SK-N-SH treated with all-trans-retinoic acid at 6 μM for 48 hours (cell line): Measurements from ENCODE around the gene KIRREL3.

Experiments
- ATAC-seq: fragments of 200-7000 bp; cut with Tn5 transposase; 3 replicates; pipeline ENCODE4 v1.9.1; 2020; ENCODE audit warnings: mild to moderate bottlenecking, moderate library complexity
- ARNTL ChIP-seq: fragments of 450-650 bp; formaldehyde crosslinking; IDR thresholded peaks from 2 replicates; pipeline ENCODE4 v1.5.0; 2020; ENCODE audit warnings: low read depth, mild to moderate bottlenecking, moderate library complexity, borderline replicate concordance
- BACH2 ChIP-seq: fragments of 250-450 bp; sonication (Bioruptor Pico); IDR thresholded peaks from 2 replicates; pipeline ENCODE4 v1.9.0; 2021; ENCODE audit warnings: mild to moderate bottlenecking, borderline replicate concordance
- CSDC2 ChIP-seq: fragments of 250-450 bp; sonication (Bioruptor Pico); IDR thresholded peaks from 2 replicates; pipeline ENCODE4 v1.5.0; 2020; ENCODE audit warnings: mild to moderate bottlenecking, moderate library complexity
- ESRRG ChIP-seq: fragments of 250-450 bp; sonication (Bioruptor Pico); IDR thresholded peaks from 2 replicates; pipeline ENCODE4 v1.6.1; 2021; ENCODE audit warnings: mild to moderate bottlenecking
- GLIS3 ChIP-seq: fragments of 250-450 bp; sonication (Bioruptor Pico); IDR thresholded peaks from 2 replicates; pipeline ENCODE4 v1.5.0; 2020; ENCODE audit warnings: mild to moderate bottlenecking, moderate library complexity
- OSR1 ChIP-seq: fragments of 250-450 bp; sonication (Bioruptor Pico); IDR thresholded peaks from 2 replicates; pipeline ENCODE4 v1.8.0; 2022; ENCODE audit warnings: moderate library complexity, mild to moderate bottlenecking, inconsistent platforms
- RARB ChIP-seq: fragments of 250-450 bp; sonication (Bioruptor Pico); IDR thresholded peaks from 2 replicates; pipeline ENCODE4 v1.8.0; 2021; ENCODE audit warnings: mild to moderate bottlenecking, moderate library complexity
- SNAI2 ChIP-seq: fragments of 250-450 bp; sonication (Bioruptor Pico); IDR thresholded peaks from 2 replicates; pipeline ENCODE4 v1.5.0; 2020; ENCODE audit warnings: mild to moderate bottlenecking, moderate library complexity
- TCF4 ChIP-seq: fragments of 250-450 bp; sonication (Bioruptor Pico); IDR thresholded peaks from 2 replicates; pipeline ENCODE4 v1.8.0; 2021; ENCODE audit warnings: mild to moderate bottlenecking, moderate library complexity, borderline replicate concordance
- TOX ChIP-seq: fragments of 250-450 bp; sonication (Bioruptor Pico); IDR thresholded peaks from 2 replicates; pipeline ENCODE4 v1.8.0; 2021; ENCODE audit warnings: mild to moderate bottlenecking, moderate library complexity, borderline replicate concordance
- ZC3H10 ChIP-seq: fragments of 250-450 bp; sonication (Bioruptor Pico); IDR thresholded peaks from 2 replicates; pipeline ENCODE4 v1.5.1; 2021; ENCODE audit warnings: mild to moderate bottlenecking, moderate library complexity
- ZFP3 ChIP-seq: fragments of 250-450 bp; sonication (Bioruptor Pico); IDR thresholded peaks from 2 replicates; pipeline ENCODE4 v1.5.0; 2020; ENCODE audit warnings: mild to moderate bottlenecking, moderate library complexity
- ZNF8 ChIP-seq: fragments of 450-650 bp; formaldehyde crosslinking; IDR thresholded peaks from 2 replicates; pipeline ENCODE4 v1.5.0; 2020; ENCODE audit warnings: mild to moderate bottlenecking, moderate library complexity
- TF ChIP-seq, protein P1 (sequence below): fragments of 250-450 bp; sonication (Bioruptor Pico); IDR thresholded peaks from 2 replicates; pipeline ENCODE4 v1.5.0; 2020; ENCODE audit warnings: mild to moderate bottlenecking, moderate library complexity
- TF ChIP-seq, protein P2 (sequence below): fragments of 250-450 bp; sonication (Bioruptor Pico); IDR thresholded peaks from 2 replicates; pipeline ENCODE4 v1.8.0; 2021; ENCODE audit warnings: low read depth, mild to moderate bottlenecking, moderate library complexity, borderline replicate concordance
- TF ChIP-seq, protein P3 (sequence below): fragments of 250-450 bp; sonication (Bioruptor Pico); IDR thresholded peaks from 2 replicates; pipeline ENCODE4 v1.8.0; 2020; ENCODE audit warnings: mild to moderate bottlenecking, moderate library complexity, borderline replicate concordance
- TF ChIP-seq, protein P4 (sequence below): fragments of 250-450 bp; sonication (Bioruptor Pico); IDR thresholded peaks from 2 replicates; pipeline ENCODE4 v1.5.1; 2020; ENCODE audit warnings: low read depth, mild to moderate bottlenecking, moderate library complexity
- TF ChIP-seq, protein P5 (sequence below): fragments of 250-450 bp; sonication (Bioruptor Pico); IDR thresholded peaks from 2 replicates; pipeline ENCODE4 v1.5.1; 2021; ENCODE audit warnings: mild to moderate bottlenecking, moderate library complexity

Gene KIRREL3

DNA sequence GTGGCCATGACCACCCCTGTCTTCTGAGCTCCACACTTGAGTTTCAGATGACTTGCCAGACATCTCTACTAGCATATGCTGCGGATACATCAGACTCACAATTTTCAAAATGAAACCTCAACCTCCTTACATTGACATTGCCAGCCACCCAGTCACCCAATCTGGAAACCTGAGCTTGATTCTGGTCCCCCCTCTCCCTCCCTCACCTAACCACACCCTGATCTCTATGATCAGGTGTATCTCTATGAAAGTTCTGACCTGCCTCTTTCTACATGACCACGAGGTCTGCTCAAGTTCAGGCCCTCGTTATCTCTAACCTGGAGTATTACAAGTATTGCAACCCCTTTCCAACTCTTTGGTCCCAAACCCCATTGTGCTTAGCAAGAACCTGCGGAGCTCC, 254.1 kb downstream of the KIRREL3 start:
- no peak for ATAC-seq
- TF ChIP-seq, protein P1, sequence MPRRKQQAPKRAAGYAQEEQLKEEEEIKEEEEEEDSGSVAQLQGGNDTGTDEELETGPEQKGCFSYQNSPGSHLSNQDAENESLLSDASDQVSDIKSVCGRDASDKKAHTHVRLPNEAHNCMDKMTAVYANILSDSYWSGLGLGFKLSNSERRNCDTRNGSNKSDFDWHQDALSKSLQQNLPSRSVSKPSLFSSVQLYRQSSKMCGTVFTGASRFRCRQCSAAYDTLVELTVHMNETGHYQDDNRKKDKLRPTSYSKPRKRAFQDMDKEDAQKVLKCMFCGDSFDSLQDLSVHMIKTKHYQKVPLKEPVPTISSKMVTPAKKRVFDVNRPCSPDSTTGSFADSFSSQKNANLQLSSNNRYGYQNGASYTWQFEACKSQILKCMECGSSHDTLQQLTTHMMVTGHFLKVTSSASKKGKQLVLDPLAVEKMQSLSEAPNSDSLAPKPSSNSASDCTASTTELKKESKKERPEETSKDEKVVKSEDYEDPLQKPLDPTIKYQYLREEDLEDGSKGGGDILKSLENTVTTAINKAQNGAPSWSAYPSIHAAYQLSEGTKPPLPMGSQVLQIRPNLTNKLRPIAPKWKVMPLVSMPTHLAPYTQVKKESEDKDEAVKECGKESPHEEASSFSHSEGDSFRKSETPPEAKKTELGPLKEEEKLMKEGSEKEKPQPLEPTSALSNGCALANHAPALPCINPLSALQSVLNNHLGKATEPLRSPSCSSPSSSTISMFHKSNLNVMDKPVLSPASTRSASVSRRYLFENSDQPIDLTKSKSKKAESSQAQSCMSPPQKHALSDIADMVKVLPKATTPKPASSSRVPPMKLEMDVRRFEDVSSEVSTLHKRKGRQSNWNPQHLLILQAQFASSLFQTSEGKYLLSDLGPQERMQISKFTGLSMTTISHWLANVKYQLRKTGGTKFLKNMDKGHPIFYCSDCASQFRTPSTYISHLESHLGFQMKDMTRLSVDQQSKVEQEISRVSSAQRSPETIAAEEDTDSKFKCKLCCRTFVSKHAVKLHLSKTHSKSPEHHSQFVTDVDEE (CRISPR knock-in tag), result no peak
- TF ChIP-seq, protein P2, sequence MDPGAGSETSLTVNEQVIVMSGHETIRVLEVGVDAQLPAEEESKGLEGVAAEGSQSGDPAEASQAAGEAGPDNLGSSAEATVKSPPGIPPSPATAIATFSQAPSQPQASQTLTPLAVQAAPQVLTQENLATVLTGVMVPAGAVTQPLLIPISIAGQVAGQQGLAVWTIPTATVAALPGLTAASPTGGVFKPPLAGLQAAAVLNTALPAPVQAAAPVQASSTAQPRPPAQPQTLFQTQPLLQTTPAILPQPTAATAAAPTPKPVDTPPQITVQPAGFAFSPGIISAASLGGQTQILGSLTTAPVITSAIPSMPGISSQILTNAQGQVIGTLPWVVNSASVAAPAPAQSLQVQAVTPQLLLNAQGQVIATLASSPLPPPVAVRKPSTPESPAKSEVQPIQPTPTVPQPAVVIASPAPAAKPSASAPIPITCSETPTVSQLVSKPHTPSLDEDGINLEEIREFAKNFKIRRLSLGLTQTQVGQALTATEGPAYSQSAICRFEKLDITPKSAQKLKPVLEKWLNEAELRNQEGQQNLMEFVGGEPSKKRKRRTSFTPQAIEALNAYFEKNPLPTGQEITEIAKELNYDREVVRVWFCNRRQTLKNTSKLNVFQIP (CRISPR knock-in tag), result no peak
- TF ChIP-seq ZC3H10 (CRISPR knock-in tag) (no peak), ZFP3 (CRISPR knock-in tag) (no peak), BACH2 (CRISPR knock-in tag) (no peak), RARB (CRISPR knock-in tag) (no peak), GLIS3 (CRISPR knock-in tag) (no peak), SNAI2 (CRISPR knock-in tag) (no peak), TOX (CRISPR knock-in tag) (no peak), ARNTL (CRISPR knock-in tag) (no peak), OSR1 (CRISPR knock-in tag) (no peak)
- TF ChIP-seq, protein P3, sequence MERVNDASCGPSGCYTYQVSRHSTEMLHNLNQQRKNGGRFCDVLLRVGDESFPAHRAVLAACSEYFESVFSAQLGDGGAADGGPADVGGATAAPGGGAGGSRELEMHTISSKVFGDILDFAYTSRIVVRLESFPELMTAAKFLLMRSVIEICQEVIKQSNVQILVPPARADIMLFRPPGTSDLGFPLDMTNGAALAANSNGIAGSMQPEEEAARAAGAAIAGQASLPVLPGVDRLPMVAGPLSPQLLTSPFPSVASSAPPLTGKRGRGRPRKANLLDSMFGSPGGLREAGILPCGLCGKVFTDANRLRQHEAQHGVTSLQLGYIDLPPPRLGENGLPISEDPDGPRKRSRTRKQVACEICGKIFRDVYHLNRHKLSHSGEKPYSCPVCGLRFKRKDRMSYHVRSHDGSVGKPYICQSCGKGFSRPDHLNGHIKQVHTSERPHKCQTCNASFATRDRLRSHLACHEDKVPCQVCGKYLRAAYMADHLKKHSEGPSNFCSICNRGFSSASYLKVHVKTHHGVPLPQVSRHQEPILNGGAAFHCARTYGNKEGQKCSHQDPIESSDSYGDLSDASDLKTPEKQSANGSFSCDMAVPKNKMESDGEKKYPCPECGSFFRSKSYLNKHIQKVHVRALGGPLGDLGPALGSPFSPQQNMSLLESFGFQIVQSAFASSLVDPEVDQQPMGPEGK (CRISPR knock-in tag), result no peak
- TF ChIP-seq, protein P4, sequence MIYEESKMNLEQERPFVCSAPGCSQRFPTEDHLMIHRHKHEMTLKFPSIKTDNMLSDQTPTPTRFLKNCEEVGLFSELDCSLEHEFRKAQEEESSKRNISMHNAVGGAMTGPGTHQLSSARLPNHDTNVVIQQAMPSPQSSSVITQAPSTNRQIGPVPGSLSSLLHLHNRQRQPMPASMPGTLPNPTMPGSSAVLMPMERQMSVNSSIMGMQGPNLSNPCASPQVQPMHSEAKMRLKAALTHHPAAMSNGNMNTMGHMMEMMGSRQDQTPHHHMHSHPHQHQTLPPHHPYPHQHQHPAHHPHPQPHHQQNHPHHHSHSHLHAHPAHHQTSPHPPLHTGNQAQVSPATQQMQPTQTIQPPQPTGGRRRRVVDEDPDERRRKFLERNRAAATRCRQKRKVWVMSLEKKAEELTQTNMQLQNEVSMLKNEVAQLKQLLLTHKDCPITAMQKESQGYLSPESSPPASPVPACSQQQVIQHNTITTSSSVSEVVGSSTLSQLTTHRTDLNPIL (CRISPR knock-in tag), result no peak
- TF ChIP-seq, protein P5, sequence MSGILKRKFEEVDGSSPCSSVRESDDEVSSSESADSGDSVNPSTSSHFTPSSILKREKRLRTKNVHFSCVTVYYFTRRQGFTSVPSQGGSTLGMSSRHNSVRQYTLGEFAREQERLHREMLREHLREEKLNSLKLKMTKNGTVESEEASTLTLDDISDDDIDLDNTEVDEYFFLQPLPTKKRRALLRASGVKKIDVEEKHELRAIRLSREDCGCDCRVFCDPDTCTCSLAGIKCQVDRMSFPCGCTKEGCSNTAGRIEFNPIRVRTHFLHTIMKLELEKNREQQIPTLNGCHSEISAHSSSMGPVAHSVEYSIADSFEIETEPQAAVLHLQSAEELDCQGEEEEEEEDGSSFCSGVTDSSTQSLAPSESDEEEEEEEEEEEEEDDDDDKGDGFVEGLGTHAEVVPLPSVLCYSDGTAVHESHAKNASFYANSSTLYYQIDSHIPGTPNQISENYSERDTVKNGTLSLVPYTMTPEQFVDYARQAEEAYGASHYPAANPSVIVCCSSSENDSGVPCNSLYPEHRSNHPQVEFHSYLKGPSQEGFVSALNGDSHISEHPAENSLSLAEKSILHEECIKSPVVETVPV (CRISPR knock-in tag), result no peak

DNA sequence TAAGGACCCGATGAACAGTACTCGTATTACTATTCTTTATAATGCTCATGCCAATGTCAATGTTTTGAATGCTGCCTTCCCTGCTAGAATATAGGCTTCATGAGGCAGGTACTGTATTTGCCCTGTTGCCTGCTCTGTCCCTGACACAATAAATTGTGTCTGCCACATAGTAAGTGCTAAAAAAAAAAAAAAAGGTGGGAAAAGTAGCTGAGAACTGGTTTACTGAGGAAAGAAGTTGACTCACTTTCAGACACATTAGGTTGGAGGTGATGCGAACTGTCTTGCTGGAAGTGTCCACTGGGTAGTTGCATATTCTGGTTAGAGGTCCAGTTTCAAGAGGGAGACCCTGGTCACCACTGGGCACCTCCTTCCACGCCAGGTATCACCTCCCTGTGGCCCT, 255.9 kb downstream of the KIRREL3 start:
- ATAC-seq, result no peak
- TF ChIP-seq, protein P2 (CRISPR knock-in tag), result no peak
- TF ChIP-seq ESRRG (CRISPR knock-in tag) (no peak), ZC3H10 (CRISPR knock-in tag) (no peak), ZFP3 (CRISPR knock-in tag) (no peak), CSDC2 (CRISPR knock-in tag) (no peak), RARB (CRISPR knock-in tag) (no peak), TOX (CRISPR knock-in tag) (no peak), ZNF8 (CRISPR knock-in tag) (no peak), TCF4 (CRISPR knock-in tag) (no peak)
- TF ChIP-seq, protein P1 (CRISPR knock-in tag), result no peak
